ENCODE results near the gene CHRNA5.

The CHRNA5 gene

DNA sequence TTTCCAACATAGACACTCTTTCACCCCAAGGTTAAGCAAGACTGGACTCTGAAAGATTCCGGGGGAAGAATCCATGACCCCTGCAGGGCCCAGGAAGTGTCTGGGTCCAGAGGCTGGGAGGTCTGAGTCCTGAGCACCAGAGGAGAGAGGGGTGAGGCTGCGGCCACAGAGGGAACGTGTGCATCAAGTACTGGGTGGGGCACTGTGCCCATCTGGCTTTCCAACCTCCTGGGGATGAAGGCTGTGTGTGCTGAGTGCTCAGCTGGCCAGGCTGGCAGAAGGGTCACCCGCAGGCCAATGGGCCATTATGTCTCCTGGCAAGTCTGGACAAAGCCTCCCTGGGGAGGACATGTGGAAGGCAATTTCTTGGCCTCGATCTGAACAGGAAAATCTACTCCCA, 52.2 kb downstream of the CHRNA5 start:
- TF ChIP-seq, protein P1, sequence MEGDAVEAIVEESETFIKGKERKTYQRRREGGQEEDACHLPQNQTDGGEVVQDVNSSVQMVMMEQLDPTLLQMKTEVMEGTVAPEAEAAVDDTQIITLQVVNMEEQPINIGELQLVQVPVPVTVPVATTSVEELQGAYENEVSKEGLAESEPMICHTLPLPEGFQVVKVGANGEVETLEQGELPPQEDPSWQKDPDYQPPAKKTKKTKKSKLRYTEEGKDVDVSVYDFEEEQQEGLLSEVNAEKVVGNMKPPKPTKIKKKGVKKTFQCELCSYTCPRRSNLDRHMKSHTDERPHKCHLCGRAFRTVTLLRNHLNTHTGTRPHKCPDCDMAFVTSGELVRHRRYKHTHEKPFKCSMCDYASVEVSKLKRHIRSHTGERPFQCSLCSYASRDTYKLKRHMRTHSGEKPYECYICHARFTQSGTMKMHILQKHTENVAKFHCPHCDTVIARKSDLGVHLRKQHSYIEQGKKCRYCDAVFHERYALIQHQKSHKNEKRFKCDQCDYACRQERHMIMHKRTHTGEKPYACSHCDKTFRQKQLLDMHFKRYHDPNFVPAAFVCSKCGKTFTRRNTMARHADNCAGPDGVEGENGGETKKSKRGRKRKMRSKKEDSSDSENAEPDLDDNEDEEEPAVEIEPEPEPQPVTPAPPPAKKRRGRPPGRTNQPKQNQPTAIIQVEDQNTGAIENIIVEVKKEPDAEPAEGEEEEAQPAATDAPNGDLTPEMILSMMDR (conservative IDR thresholded peaks at IDR 0.05) = no peak
- no peak for TF ChIP-seq ZFX (IDR thresholded peaks at IDR 0.05)
- H3K27ac ChIP-seq = no peak overlapping the region

DNA sequence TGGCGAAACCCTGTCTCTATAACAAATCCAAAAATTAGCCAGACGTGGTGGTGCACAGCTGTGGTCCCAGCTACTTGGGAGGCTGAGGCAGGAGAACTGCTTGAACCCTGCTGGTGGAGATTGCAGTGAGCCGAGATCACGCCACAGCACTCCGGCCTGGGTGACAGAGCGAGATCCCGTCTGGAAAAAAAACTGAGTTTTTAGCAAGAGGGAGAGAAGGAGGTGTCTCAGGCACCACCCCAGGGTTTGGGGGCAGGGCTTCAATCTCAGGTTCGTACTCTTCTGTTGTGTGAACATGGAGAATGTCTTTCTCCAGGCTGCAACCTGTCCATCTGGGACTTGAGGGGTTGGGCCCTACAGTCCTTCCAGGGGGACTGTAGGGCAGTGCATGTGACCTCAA, 52.7 kb downstream of the CHRNA5 start:
- no peak for TF ChIP-seq ZFX (IDR thresholded peaks at IDR 0.05)
- TF ChIP-seq, protein P1 (conservative IDR thresholded peaks at IDR 0.05) = no peak
- no peak overlapping the region for H3K27ac ChIP-seq

DNA sequence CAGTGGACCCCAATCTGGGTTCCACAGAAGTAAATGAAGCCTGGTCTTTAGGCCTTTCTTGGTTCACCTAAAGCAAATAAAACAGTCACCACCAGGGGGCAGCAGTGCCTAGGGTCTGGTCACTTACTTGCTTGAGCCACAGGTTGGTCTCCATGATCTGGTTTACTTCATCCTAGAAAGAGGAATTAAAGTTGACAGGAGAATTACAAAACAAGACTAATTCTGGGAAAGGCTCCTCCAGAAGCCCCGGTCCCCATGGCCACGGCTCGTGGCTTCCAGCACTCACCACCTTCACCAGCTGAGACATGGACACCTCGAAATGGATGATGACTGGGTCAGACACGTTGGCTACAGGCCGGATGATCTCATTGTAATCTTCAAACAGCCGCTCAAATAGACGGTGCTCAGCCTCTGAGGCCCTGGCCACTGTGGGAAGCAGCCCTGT, 53.2 kb downstream of the CHRNA5 start:
- no peak for TF ChIP-seq ZFX (IDR thresholded peaks at IDR 0.05)
- TF ChIP-seq, protein P1 (conservative IDR thresholded peaks at IDR 0.05) = peak; percentile 92
- H3K27ac ChIP-seq = no peak overlapping the region

DNA sequence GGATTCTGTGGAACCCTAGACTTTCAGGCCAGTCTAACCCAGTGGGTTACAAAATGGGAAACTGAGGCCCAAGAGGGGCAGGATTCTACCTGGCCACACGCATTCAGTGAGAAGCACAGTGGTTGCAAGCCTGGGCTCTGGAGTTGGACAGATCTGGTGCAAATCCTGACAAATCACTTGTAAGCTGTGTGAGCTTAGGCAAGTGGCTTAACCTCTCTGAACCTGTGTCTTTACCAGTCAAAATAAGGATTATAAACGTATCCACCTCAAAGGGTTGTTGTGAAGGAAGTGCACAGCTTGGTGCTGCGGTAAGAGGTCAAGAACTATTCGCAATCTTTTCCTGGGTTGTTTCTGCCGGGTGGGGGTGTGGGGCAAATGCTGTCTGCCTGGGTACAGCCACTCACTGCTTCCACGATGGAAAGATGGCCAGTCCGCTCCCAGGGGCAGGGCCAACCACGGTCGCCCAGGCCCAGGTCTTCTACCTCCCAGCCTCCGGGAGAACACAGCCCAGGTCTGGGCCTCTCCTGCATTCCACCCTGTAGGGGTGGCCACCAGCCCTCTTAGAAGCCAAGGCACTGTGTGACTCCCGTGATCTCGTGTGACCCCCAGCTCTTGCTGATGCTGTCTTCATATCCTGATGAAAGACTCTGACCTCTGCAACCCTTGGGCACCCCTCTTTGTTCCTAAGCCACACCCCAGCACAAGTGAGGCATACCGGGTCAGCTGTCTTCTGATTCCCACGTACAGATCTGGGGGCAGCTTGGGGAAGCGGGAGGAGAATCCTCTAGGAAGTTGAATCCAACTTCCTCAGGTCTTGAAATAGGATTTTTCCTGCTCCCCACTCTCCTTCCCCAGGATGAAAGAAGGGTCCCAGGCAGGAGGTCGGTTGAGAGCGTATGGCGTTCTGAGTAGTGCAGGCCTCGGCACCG, 54.0 kb downstream of the CHRNA5 start:
- no peak for TF ChIP-seq ZFX (IDR thresholded peaks at IDR 0.05)
- TF ChIP-seq, protein P1 (conservative IDR thresholded peaks at IDR 0.05) = no peak
- H3K27ac ChIP-seq = no peak overlapping the region

DNA sequence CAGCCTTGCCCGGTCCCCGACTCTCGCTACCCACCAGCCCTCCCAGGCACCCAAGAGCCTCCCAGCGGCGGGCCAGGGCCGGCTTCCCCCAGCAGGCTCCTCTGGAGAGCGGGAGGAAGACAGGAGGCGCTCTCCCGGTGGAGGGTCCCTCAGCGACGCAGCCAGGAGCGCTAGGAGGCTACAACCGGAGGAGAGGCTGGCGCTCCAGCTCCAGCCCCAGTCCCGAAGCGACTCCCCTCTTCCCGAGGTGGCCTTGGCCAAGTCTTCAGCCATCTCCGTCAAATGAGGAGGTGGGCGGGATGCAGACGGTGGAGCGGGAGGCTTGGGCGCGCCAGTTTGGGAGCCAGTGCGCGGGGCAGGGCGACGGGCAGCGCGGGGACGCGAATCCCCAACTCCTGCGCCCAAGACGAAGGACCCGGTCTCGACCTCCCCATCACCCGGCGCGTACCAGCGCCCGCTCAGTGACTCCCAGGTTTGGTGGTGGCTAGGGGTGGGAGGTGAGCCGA, 54.8 kb downstream of the CHRNA5 start:
- H3K27ac ChIP-seq = no peak overlapping the region
- TF ChIP-seq, protein P1 (conservative IDR thresholded peaks at IDR 0.05) = no peak
- TF ChIP-seq ZFX (IDR thresholded peaks at IDR 0.05) = no peak

DNA sequence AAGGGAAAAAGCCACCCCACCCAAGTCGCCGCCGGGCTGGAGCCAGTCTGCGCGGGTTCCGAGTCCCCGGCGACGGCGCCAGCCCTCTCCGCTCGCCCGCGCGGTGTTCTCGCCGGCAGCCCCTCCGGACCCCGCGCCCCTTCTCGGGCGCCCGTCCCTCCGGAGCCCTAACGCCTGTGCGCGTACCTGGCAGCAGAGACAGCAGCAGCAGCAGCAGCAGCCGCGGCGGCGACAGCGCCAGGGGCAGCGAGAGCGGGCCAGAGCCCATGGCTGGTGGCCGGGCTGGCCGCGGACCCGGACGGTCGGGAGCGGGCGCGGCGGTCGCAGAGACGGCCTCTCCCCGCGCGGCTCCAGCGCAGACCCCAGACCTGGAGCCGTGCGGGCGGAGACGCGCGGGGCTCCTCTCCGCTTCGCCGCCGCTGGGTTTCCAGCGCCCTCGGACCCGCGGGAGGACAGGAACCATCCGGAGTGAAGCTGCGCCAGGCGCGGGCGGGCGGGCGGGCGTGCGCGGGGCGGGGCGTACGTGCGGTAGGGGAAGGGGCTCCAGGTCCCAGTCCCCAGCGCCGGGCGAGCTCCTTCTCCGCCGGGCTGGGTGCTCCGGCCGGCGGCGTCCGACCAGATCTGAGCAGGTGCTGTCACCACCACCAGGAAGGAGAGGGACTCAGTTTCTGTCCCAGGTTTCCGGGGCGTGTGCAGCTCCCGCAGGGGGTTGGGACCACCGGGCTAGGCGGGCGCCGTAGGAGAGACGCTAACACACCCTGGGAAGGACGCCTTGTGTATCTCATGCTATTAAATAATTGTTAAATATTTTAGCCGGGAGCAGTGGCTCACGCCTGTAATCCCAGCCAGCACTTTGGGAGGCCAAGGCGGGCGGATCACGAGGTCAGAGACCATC, 55.5 kb downstream of the CHRNA5 start, which contains the start of gene CHRNA3:
TSS of gene CHRNA3 (minus strand) at position 470 of the 895 bp plus-strand sequence. CDS start at position 268, 202 bp downstream.
- TF ChIP-seq, protein P1 (conservative IDR thresholded peaks at IDR 0.05) = no peak
- TF ChIP-seq ZFX (IDR thresholded peaks at IDR 0.05) = no peak
- H3K27ac ChIP-seq = no peak within 1 kb of the TSS
